Neural progenitor cell (in vitro differentiated cells): Measurements from ENCODE around the gene SSNA1. TPM values are rescaled to one million over a fixed set of nuclear protein-coding genes. Genes with fewer than 3 reads are reported as not detected.

ENCODE experiments used
- DNase-seq: peaks from one replicate; pipeline ENCODE4 v3.0.0-alpha.2; 2016; ENCODE audit warnings: low spot score
- H2AFZ ChIP-seq: fragments of 200-600 bp; sonication (generic); replicated peaks from 2 replicates; pipeline ENCODE4 v1.6.1; 2016; ENCODE audit warnings: antibody characterized with exemption
- H3F3A ChIP-seq: fragments of 200-600 bp; sonication (generic); 2 replicates; pipeline ENCODE4 v1.6.1; 2016; ENCODE audit warnings: antibody characterized with exemption, low read depth
- H3K27ac ChIP-seq: fragments of 200-600 bp; sonication (generic); 2 replicates; pipeline ENCODE4 v1.5.1; 2016; ENCODE audit warnings: mild to moderate bottlenecking
- H3K27me3 ChIP-seq: fragments of 200-600 bp; sonication (generic); 2 replicates; pipeline ENCODE4 v1.6.1; 2016; ENCODE audit warnings: mild to moderate bottlenecking, moderate library complexity
- H3K36me3 ChIP-seq: fragments of 200-600 bp; sonication (generic); 2 replicates; pipeline ENCODE4 v1.5.1; 2016
- H3K4me1 ChIP-seq: fragments of 200-600 bp; sonication (generic); 2 replicates; pipeline ENCODE4 v1.6.1; 2016; ENCODE audit warnings: mixed run types
- H3K4me2 ChIP-seq: fragments of 200-600 bp; sonication (generic); 2 replicates; pipeline ENCODE4 v1.6.1; 2016
- H3K4me3 ChIP-seq: fragments of 200-600 bp; sonication (generic); 2 replicates; pipeline ENCODE4 v1.5.1; 2016
- H3K79me2 ChIP-seq: fragments of 200-600 bp; sonication (generic); 2 replicates; pipeline ENCODE4 v1.6.1; 2016; ENCODE audit warnings: low read depth
- H3K9ac ChIP-seq: fragments of 200-600 bp; sonication (generic); 2 replicates; pipeline ENCODE4 v1.6.1; 2016
- H3K9me3 ChIP-seq: fragments of 200-600 bp; sonication (generic); 2 replicates; pipeline ENCODE4 v1.5.1; 2016; ENCODE audit warnings: low read depth
- H4K20me1 ChIP-seq: fragments of 200-600 bp; sonication (generic); 2 replicates; pipeline ENCODE4 v1.6.1; 2016; ENCODE audit warnings: low read depth
- H3K27ac Mint-ChIP-seq: 3 replicates; pipeline ENCODE4 v1.8.0; 2021; ENCODE audit warnings: mixed read lengths
- H3K27me3 Mint-ChIP-seq: 2 replicates; pipeline ENCODE4 v1.8.0; 2022; ENCODE audit warnings: low read depth, mild to moderate bottlenecking, inconsistent platforms, moderate library complexity, mixed read lengths; ENCODE audit not compliant: insufficient read depth
- H3K36me3 Mint-ChIP-seq: 3 replicates; pipeline ENCODE4 v1.8.0; 2021; ENCODE audit warnings: mixed read lengths
- H3K4me1 Mint-ChIP-seq: 3 replicates; pipeline ENCODE4 v1.8.0; 2021; ENCODE audit warnings: mixed read lengths
- H3K4me3 Mint-ChIP-seq: 3 replicates; pipeline ENCODE4 v1.8.0; 2021; ENCODE audit warnings: mild to moderate bottlenecking, moderate library complexity, mixed read lengths
- H3K9me3 Mint-ChIP-seq: 3 replicates; pipeline ENCODE4 v1.8.0; 2020; ENCODE audit warnings: mixed read lengths
- CTCF ChIP-seq: fragments of 200-600 bp; sonication (generic); IDR thresholded peaks from 2 replicates; pipeline ENCODE4 v1.5.1; 2017; ENCODE audit warnings: antibody characterized with exemption, mild to moderate bottlenecking
- EZH2 ChIP-seq: fragments of 200-600 bp; sonication (generic); IDR thresholded peaks from 2 replicates; pipeline ENCODE4 v1.6.1; 2017; ENCODE audit warnings: antibody characterized with exemption, mild to moderate bottlenecking, moderate library complexity
- EZH2phosphoT487 ChIP-seq: fragments of 200-600 bp; sonication (generic); IDR thresholded peaks from 2 replicates; pipeline ENCODE4 v1.6.1; 2017; ENCODE audit warnings: antibody characterized with exemption
- total RNA-seq: library from RNA; depleted of rRNA; stranded (reverse); fragments of >200 nt; gene quantifications from 2 replicates; pipeline ENCODE4 v1.2.3, GENCODE V29; 2015; ENCODE audit warnings: low replicate concordance

SSNA1 gene
- total RNA-seq, 1 donor from 2014 or later = 27.9 TPM

- H3K27me3 Mint-ChIP-seq = peaks cover 11% of the 10 kb centered on the region
- no peak overlapping the region for H3K27ac Mint-ChIP-seq
Measured at GRCh38 chr9:137201205-137201868, 12.9 kb downstream of the SSNA1 start.

GRCh38 chr9:137202966-137203365 lies 14.5 kb downstream of the SSNA1 start:
- no peak overlapping the region for H3K9ac ChIP-seq
- Mint-ChIP-seq H3K36me3 (peaks cover 7% of the 10 kb centered on the region), H3K27ac (no peak overlapping the region), H3K27me3 (peaks cover 15% of the 10 kb centered on the region), H3K4me3 (peak overlapping the region; percentile 97), H3K9me3 (no peaks in the 10 kb centered on the region), H3K4me1 (peaks cover 34% of the 10 kb centered on the region)
- H4K20me1 ChIP-seq = peaks cover 44% of the 10 kb centered on the region
- H3K36me3 ChIP-seq = no peaks in the 10 kb centered on the region
- H3K27me3 ChIP-seq = peaks cover 7% of the 10 kb centered on the region
- no peak for DNase-seq
- no peak overlapping the region for H3K4me2 ChIP-seq
- H2AFZ ChIP-seq = no peak overlapping the region
- peaks cover 27% of the 10 kb centered on the region for H3K4me1 ChIP-seq
- peaks cover 34% of the 10 kb centered on the region for H3F3A ChIP-seq
- no peak overlapping the region for H3K4me3 ChIP-seq
- peaks cover 71% of the 10 kb centered on the region for H3K79me2 ChIP-seq
- H3K9me3 ChIP-seq = no peaks in the 10 kb centered on the region
- no peak for TF ChIP-seq CTCF
- TF ChIP-seq EZH2phosphoT487 = no peak
- no peak for TF ChIP-seq EZH2
- H3K27ac ChIP-seq = no peak overlapping the region

More at GRCh38 chr9:137201205-137201868, 12.9 kb downstream of the SSNA1 start:
- Histone ChIP-seq H3K4me3 (peak overlapping the region; percentile 60), H3K27me3 (peaks cover 7% of the 10 kb centered on the region), H3K79me2 (peaks cover 66% of the 10 kb centered on the region), H2AFZ (no peak overlapping the region), H3K9me3 (no peaks in the 10 kb centered on the region), H3K4me2 (peak overlapping the region; percentile 93), H3K4me1 (peaks cover 23% of the 10 kb centered on the region), H4K20me1 (peaks cover 60% of the 10 kb centered on the region), H3K27ac (no peak overlapping the region), H3K36me3 (no peaks in the 10 kb centered on the region), H3F3A (peaks cover 34% of the 10 kb centered on the region), H3K9ac (peak overlapping the region; percentile 41)
- Mint-ChIP-seq H3K4me1 (peaks cover 28% of the 10 kb centered on the region), H3K9me3 (no peaks in the 10 kb centered on the region), H3K36me3 (peaks cover 4% of the 10 kb centered on the region), H3K4me3 (peak overlapping the region; percentile 84)
- TF ChIP-seq EZH2phosphoT487 = no peak
- no peak for TF ChIP-seq EZH2
- no peak for TF ChIP-seq CTCF
- peak; percentile 48 for DNase-seq

GRCh38 chr9:137204731-137205125 lies 16.3 kb downstream of the SSNA1 start:
- Histone ChIP-seq H3F3A (peaks cover 34% of the 10 kb centered on the region), H2AFZ (no peak overlapping the region), H3K4me2 (peak overlapping the region; percentile 97), H3K4me3 (peak overlapping the region; percentile 100), H3K27ac (no peak overlapping the region), H3K79me2 (peaks cover 54% of the 10 kb centered on the region), H4K20me1 (peaks cover 26% of the 10 kb centered on the region), H3K4me1 (peaks cover 22% of the 10 kb centered on the region), H3K36me3 (no peaks in the 10 kb centered on the region), H3K9me3 (no peaks in the 10 kb centered on the region), H3K27me3 (peaks cover 2% of the 10 kb centered on the region), H3K9ac (peak overlapping the region; percentile 97)
- peak overlapping the region; percentile 97 for H3K4me3 Mint-ChIP-seq
- no peak overlapping the region for H3K27ac Mint-ChIP-seq
- H3K36me3 Mint-ChIP-seq = peaks cover 11% of the 10 kb centered on the region
- DNase-seq = no peak
- peaks cover 31% of the 10 kb centered on the region for H3K4me1 Mint-ChIP-seq
- H3K9me3 Mint-ChIP-seq = no peaks in the 10 kb centered on the region
- TF ChIP-seq EZH2phosphoT487 (no peak), CTCF (no peak), EZH2 (no peak)
- H3K27me3 Mint-ChIP-seq = peaks cover 17% of the 10 kb centered on the region
